Neuron (in vitro differentiated cells): Measurements from ENCODE around the gene ACADVL.
A peak's percentile ranks its signal among the peaks of the same experiment; 100 is the strongest.
"Not testable (repeated sequence)": the region's sequence is repeated elsewhere in the genome, so short reads cannot be mapped to it uniquely, and the experiment has no call there.

Source experiments
- H2AFZ ChIP-seq: one replicate; pipeline ENCODE4 v1.6.1; 2013; ENCODE audit warnings: low read depth, mild to moderate bottlenecking, inconsistent platforms, low read length, moderate library complexity
- H3K27me3 ChIP-seq: one replicate; pipeline ENCODE4 v1.6.1; 2013; ENCODE audit warnings: low read length; ENCODE audit not compliant: insufficient read depth
- H3K36me3 ChIP-seq: one replicate; pipeline ENCODE4 v1.6.1; 2013; ENCODE audit warnings: low read length; ENCODE audit not compliant: insufficient read depth
- H3K4me1 ChIP-seq: one replicate; pipeline ENCODE4 v1.6.1; 2013; ENCODE audit warnings: low read length; ENCODE audit not compliant: insufficient read depth
- H3K4me3 ChIP-seq: 2 replicates; pipeline ENCODE4 v1.5.1; 2013; ENCODE audit warnings: mild to moderate bottlenecking, low read length, moderate library complexity
- H3K9me3 ChIP-seq: one replicate; pipeline ENCODE4 v1.6.1; 2013; ENCODE audit warnings: low read length

ACADVL gene

GRCh38 chr17:7237761-7238419 is 18.2 kb downstream of the ACADVL start:
- peaks cover 40% of the 10 kb centered on the region for H3K36me3 ChIP-seq
- no peaks in the 10 kb centered on the region for H3K9me3 ChIP-seq
- H3K27me3 ChIP-seq, result no peaks in the 10 kb centered on the region
- peaks cover 44% of the 10 kb centered on the region for H3K4me1 ChIP-seq
- H2AFZ ChIP-seq, result no peak overlapping the region
- H3K4me3 ChIP-seq, result peak overlapping the region; percentile 95

- Histone ChIP-seq H3K9me3 (no peaks in the 10 kb centered on the region), H3K27me3 (no peaks in the 10 kb centered on the region), H3K4me3 (peak overlapping the region; percentile 95), H3K36me3 (peaks cover 40% of the 10 kb centered on the region), H2AFZ (no peak overlapping the region), H3K4me1 (peaks cover 46% of the 10 kb centered on the region)
These were observed 18.8 kb downstream of the ACADVL start for GRCh38 chr17:7238420-7239090.

GRCh38 chr17:7239091-7240027 is 19.6 kb downstream of the ACADVL start, which contains the start of gene PHF23:
Gene PHF23, minus strand, starts transcription at chr17:7239457. Its CDS starts 178 bp downstream, at chr17:7239279.
- peaks cover 46% of the 10 kb centered on the region for H3K4me1 ChIP-seq
- H3K36me3 ChIP-seq, result peaks cover 47% of the 10 kb centered on the region
- H3K27me3 ChIP-seq, result no peaks in the 10 kb centered on the region
- no peaks in the 10 kb centered on the region for H3K9me3 ChIP-seq
- no peak within 1 kb of the TSS for H2AFZ ChIP-seq
- H3K4me3 ChIP-seq, result peak within 1 kb of the TSS; percentile 95

- Histone ChIP-seq H3K36me3 (peaks cover 49% of the 10 kb centered on the region), H3K4me3 (peak overlapping the region; percentile 80), H3K4me1 (peaks cover 37% of the 10 kb centered on the region), H3K9me3 (no peaks in the 10 kb centered on the region), H3K27me3 (no peaks in the 10 kb centered on the region), H2AFZ (no peak overlapping the region)
These were observed 20.6 kb downstream of the ACADVL start for GRCh38 chr17:7240375-7240774.

GRCh38 chr17:7241090-7241733 is 21.5 kb downstream of the ACADVL start:
- Histone ChIP-seq H3K36me3 (peaks cover 45% of the 10 kb centered on the region), H2AFZ (no peak overlapping the region), H3K9me3 (no peaks in the 10 kb centered on the region), H3K4me3 (peak overlapping the region; percentile 80), H3K4me1 (peaks cover 37% of the 10 kb centered on the region), H3K27me3 (no peaks in the 10 kb centered on the region)

GRCh38 chr17:7241783-7242716 is 22.3 kb downstream of the ACADVL start, which contains the start of gene GABARAP:
Gene GABARAP, minus strand, starts transcription at chr17:7242449. Its CDS starts 119 bp downstream, at chr17:7242330.
- H3K4me1 ChIP-seq, result peaks cover 32% of the 10 kb centered on the region
- H2AFZ ChIP-seq, result peak within 1 kb of the TSS; percentile 60
- no peaks in the 10 kb centered on the region for H3K9me3 ChIP-seq
- H3K36me3 ChIP-seq, result peaks cover 45% of the 10 kb centered on the region
- H3K27me3 ChIP-seq, result no peaks in the 10 kb centered on the region
- H3K4me3 ChIP-seq, result peak within 1 kb of the TSS; percentile 80

- Histone ChIP-seq H3K36me3 (peaks cover 44% of the 10 kb centered on the region), H2AFZ (peak overlapping the region; percentile 60), H3K4me3 (peak overlapping the region; percentile 80), H3K27me3 (no peaks in the 10 kb centered on the region), H3K4me1 (peaks cover 26% of the 10 kb centered on the region), H3K9me3 (no peaks in the 10 kb centered on the region)
These were observed 23.1 kb downstream of the ACADVL start for GRCh38 chr17:7242717-7243452.

GRCh38 chr17:7243453-7243729 is 23.7 kb downstream of the ACADVL start:
- Histone ChIP-seq H3K4me3 (peak overlapping the region; percentile 80), H3K9me3 (no peaks in the 10 kb centered on the region), H2AFZ (no peak overlapping the region), H3K27me3 (no peaks in the 10 kb centered on the region), H3K4me1 (peaks cover 26% of the 10 kb centered on the region), H3K36me3 (peaks cover 44% of the 10 kb centered on the region)

GRCh38 chr17:7243838-7244237 is 24.1 kb downstream of the ACADVL start:
- not testable (repeated sequence) for H3K9me3 ChIP-seq, H2AFZ ChIP-seq, H3K4me3 ChIP-seq, H3K27me3 ChIP-seq
- Histone ChIP-seq H3K4me1 (peaks cover 28% of the 10 kb centered on the region), H3K36me3 (peaks cover 44% of the 10 kb centered on the region)

GRCh38 chr17:7246779-7247178 is 27.0 kb downstream of the ACADVL start:
- H2AFZ ChIP-seq, result no peak overlapping the region
- no peaks in the 10 kb centered on the region for H3K9me3 ChIP-seq
- peaks cover 24% of the 10 kb centered on the region for H3K4me1 ChIP-seq
- no peaks in the 10 kb centered on the region for H3K27me3 ChIP-seq
- H3K4me3 ChIP-seq, result no peak overlapping the region
- H3K36me3 ChIP-seq, result peaks cover 27% of the 10 kb centered on the region

GRCh38 chr17:7248796-7249195 is 29.1 kb downstream of the ACADVL start:
- no peak overlapping the region for H3K4me3 ChIP-seq
- H2AFZ ChIP-seq, result no peak overlapping the region
- H3K36me3 ChIP-seq, result peaks cover 31% of the 10 kb centered on the region
- peaks cover 26% of the 10 kb centered on the region for H3K4me1 ChIP-seq
- H3K9me3 ChIP-seq, result no peaks in the 10 kb centered on the region
- no peaks in the 10 kb centered on the region for H3K27me3 ChIP-seq
